Measurements from ENCODE around the gene SLC23A2.

DNA sequence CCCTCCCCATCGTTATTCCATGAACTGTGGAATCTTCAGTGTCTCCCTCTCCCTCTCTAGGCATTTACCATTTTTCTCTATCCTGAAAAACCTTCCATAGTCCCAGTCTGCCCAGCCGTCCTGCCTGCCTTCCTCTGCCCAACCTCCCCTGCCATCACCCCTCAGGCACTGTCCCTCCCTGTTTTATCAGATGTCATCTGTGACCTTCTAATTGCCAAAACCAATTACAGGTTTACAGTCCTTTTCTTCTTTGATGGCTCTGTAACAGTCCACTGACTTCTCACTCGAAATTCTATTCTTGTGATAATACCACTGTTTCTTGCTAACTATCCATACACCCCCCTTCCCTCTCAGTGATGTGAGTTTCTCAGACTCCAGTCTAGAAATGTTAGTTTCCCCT, 2.3 kb upstream of the SLC23A2 start:
- TF ChIP-seq, protein P1, sequence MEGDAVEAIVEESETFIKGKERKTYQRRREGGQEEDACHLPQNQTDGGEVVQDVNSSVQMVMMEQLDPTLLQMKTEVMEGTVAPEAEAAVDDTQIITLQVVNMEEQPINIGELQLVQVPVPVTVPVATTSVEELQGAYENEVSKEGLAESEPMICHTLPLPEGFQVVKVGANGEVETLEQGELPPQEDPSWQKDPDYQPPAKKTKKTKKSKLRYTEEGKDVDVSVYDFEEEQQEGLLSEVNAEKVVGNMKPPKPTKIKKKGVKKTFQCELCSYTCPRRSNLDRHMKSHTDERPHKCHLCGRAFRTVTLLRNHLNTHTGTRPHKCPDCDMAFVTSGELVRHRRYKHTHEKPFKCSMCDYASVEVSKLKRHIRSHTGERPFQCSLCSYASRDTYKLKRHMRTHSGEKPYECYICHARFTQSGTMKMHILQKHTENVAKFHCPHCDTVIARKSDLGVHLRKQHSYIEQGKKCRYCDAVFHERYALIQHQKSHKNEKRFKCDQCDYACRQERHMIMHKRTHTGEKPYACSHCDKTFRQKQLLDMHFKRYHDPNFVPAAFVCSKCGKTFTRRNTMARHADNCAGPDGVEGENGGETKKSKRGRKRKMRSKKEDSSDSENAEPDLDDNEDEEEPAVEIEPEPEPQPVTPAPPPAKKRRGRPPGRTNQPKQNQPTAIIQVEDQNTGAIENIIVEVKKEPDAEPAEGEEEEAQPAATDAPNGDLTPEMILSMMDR (IDR thresholded peaks at IDR 0.05): no peak
- no peak for TF ChIP-seq POLR2A (IDR thresholded peaks at IDR 0.05)
